Osteocyte (in vitro differentiated cells): ENCODE measurements around the gene APCDD1L. TPM values are rescaled to one million over a fixed set of nuclear protein-coding genes. Genes with fewer than 3 reads are reported as not detected.

Source experiments
- DNase-seq: peaks from one replicate; pipeline ENCODE4 v3.0.0; 2021; ENCODE audit warnings: mixed read lengths; ENCODE audit not compliant: unreplicated experiment; ENCODE audit errors: extremely low spot score
- H3K27ac Mint-ChIP-seq: one replicate; pipeline ENCODE4 v1.8.0; 2021; ENCODE audit warnings: mild to moderate bottlenecking, mixed read lengths; ENCODE audit not compliant: unreplicated experiment
- H3K27me3 Mint-ChIP-seq: one replicate; pipeline ENCODE4 v1.8.0; 2021; ENCODE audit warnings: mixed read lengths; ENCODE audit not compliant: unreplicated experiment
- H3K36me3 Mint-ChIP-seq: one replicate; pipeline ENCODE4 v1.8.0; 2021; ENCODE audit warnings: mixed read lengths; ENCODE audit not compliant: unreplicated experiment
- H3K4me1 Mint-ChIP-seq: one replicate; pipeline ENCODE4 v1.8.0; 2021; ENCODE audit warnings: mixed read lengths; ENCODE audit not compliant: unreplicated experiment
- H3K4me3 Mint-ChIP-seq: one replicate; pipeline ENCODE4 v1.8.0; 2021; ENCODE audit warnings: mild to moderate bottlenecking, moderate library complexity, mixed read lengths; ENCODE audit not compliant: unreplicated experiment
- H3K9me3 Mint-ChIP-seq: one replicate; pipeline ENCODE4 v1.8.0; 2021; ENCODE audit warnings: mixed read lengths; ENCODE audit not compliant: unreplicated experiment
- CTCF ChIP-seq: fragments of 200-600 bp; sonication (generic); IDR thresholded peaks from 2 replicates; pipeline ENCODE4 v1.5.0; 2021; ENCODE audit warnings: antibody characterized with exemption, mild to moderate bottlenecking, moderate library complexity
- total RNA-seq: library from RNA; stranded (reverse); gene quantifications from 2 replicates; pipeline ENCODE4 v1.2.1, GENCODE V29; 2021

APCDD1L gene
- total RNA-seq, 1 donor from 2014 or later, result 3.1 TPM

- DNase-seq, result no peak
- H3K27ac Mint-ChIP-seq, result no peak overlapping the region
- peaks cover 12% of the 10 kb centered on the region for H3K9me3 Mint-ChIP-seq
- no peaks in the 10 kb centered on the region for H3K27me3 Mint-ChIP-seq
- H3K36me3 Mint-ChIP-seq, result peaks cover 16% of the 10 kb centered on the region
- H3K4me1 Mint-ChIP-seq, result peaks cover 2% of the 10 kb centered on the region
- no peak for TF ChIP-seq CTCF
- H3K4me3 Mint-ChIP-seq, result no peak overlapping the region
These were observed 58.0 kb downstream of the APCDD1L start for GRCh38 chr20:58457083-58457695.

GRCh38 chr20:58454460-58454859 is 60.7 kb downstream of the APCDD1L start:
- Mint-ChIP-seq H3K36me3 (peaks cover 19% of the 10 kb centered on the region), H3K4me3 (no peak overlapping the region), H3K9me3 (peaks cover 12% of the 10 kb centered on the region), H3K27me3 (no peaks in the 10 kb centered on the region), H3K27ac (no peak overlapping the region), H3K4me1 (peaks cover 2% of the 10 kb centered on the region)
- TF ChIP-seq CTCF, result no peak
- DNase-seq, result no peak

- TF ChIP-seq CTCF, result no peak
- DNase-seq, result no peak
- Mint-ChIP-seq H3K4me3 (no peak overlapping the region), H3K27ac (no peak overlapping the region), H3K27me3 (no peaks in the 10 kb centered on the region), H3K9me3 (peaks cover 12% of the 10 kb centered on the region), H3K36me3 (peaks cover 25% of the 10 kb centered on the region), H3K4me1 (peaks cover 2% of the 10 kb centered on the region)
These were observed 61.8 kb downstream of the APCDD1L start for GRCh38 chr20:58453391-58453790.

- H3K9me3 Mint-ChIP-seq, result peaks cover 12% of the 10 kb centered on the region
- DNase-seq, result no peak
- no peak overlapping the region for H3K4me3 Mint-ChIP-seq
- H3K36me3 Mint-ChIP-seq, result peaks cover 25% of the 10 kb centered on the region
- no peaks in the 10 kb centered on the region for H3K4me1 Mint-ChIP-seq
- TF ChIP-seq CTCF, result no peak
- no peak overlapping the region for H3K27ac Mint-ChIP-seq
- H3K27me3 Mint-ChIP-seq, result no peaks in the 10 kb centered on the region
These were observed 62.4 kb downstream of the APCDD1L start for GRCh38 chr20:58452667-58453255.

GRCh38 chr20:58450254-58450653 is 64.9 kb downstream of the APCDD1L start:
- no peak overlapping the region for H3K4me3 Mint-ChIP-seq
- no peak for TF ChIP-seq CTCF
- H3K36me3 Mint-ChIP-seq, result peaks cover 28% of the 10 kb centered on the region
- no peaks in the 10 kb centered on the region for H3K27me3 Mint-ChIP-seq
- H3K27ac Mint-ChIP-seq, result no peak overlapping the region
- peaks cover 12% of the 10 kb centered on the region for H3K9me3 Mint-ChIP-seq
- DNase-seq, result no peak
- no peaks in the 10 kb centered on the region for H3K4me1 Mint-ChIP-seq
